ENCODE data around the gene PBXIP1. TPM values are rescaled to one million over a fixed set of nuclear protein-coding genes. Genes with fewer than 3 reads are reported as not detected.

Gene PBXIP1
- total RNA-seq, 2 experiments from 2014 or later, result 23.8 to 37.7 TPM

GRCh38 chr1:154923695-154924094, 32.2 kb downstream of the PBXIP1 start:
- POLR2A ChIA-PET, result no interaction called here
- intact Hi-C loops (cut with micrococcal nuclease; ENCODE audit: unreplicated experiment), result no loop called here
- Histone ChIP-seq H4K20me1 (ENCODE audit: insufficient read depth, low read length) (no peaks in the 10 kb centered on the region), H3K4me3 (ENCODE audit: low read depth, low read length, poor library complexity, severe bottlenecking) (no peak overlapping the region), H3K4me2 (ENCODE audit: low read length) (no peak overlapping the region), H3K9me2 (ENCODE audit: insufficient read depth, low read length) (no peaks in the 10 kb centered on the region), H3K79me2 (ENCODE audit: insufficient read depth, low read depth, low read length) (no peaks in the 10 kb centered on the region), H3K36me3 (ENCODE audit: insufficient read depth, low read length) (peaks cover 67% of the 10 kb centered on the region), H2AFZ (ENCODE audit: low read length) (no peak overlapping the region), H3K4me1 (ENCODE audit: insufficient read depth, low read length, poor library complexity, severe bottlenecking) (no peaks in the 10 kb centered on the region), H3K27ac (ENCODE audit: low read depth, low read length, poor library complexity, severe bottlenecking) (no peak overlapping the region), H3K9me3 (ENCODE audit: low read length) (no peaks in the 10 kb centered on the region)
- no TSS peak for BruUV-seq (replicated peaks)
- CTCF ChIA-PET (ENCODE audit: unreplicated experiment), result interaction anchor here (0.6 kb wide), 1 partner anchor 28 kb away, joined by 6 read pairs; no protein-coding TSS in a partner anchor
- DNase-seq (ENCODE audit: low spot score), result no peak
- no peak for TF ChIP-seq CTCF (conservative IDR thresholded peaks at IDR 0.05; ENCODE audit: low read length)
- no peak for TF ChIP-seq EZH2phosphoT487 (IDR thresholded peaks at IDR 0.05; ENCODE audit: borderline replicate concordance, low read depth, low read length)

- no peaks in the 10 kb centered on the region for H3K79me2 ChIP-seq (ENCODE audit: insufficient read depth, low read depth, low read length)
- DNase-seq (ENCODE audit: low spot score), result no peak
- ChIA-PET POLR2A (no interaction called here), CTCF (ENCODE audit: unreplicated experiment) (interaction anchor here (0.6 kb wide), 1 partner anchor 19 kb away, joined by 3 read pairs; no protein-coding TSS in a partner anchor)
- H3K9me2 ChIP-seq (ENCODE audit: insufficient read depth, low read length), result no peaks in the 10 kb centered on the region
- no peak overlapping the region for H3K4me2 ChIP-seq (ENCODE audit: low read length)
- H3K4me1 ChIP-seq (ENCODE audit: insufficient read depth, low read length, poor library complexity, severe bottlenecking), result no peaks in the 10 kb centered on the region
- no peak for TF ChIP-seq EZH2phosphoT487 (IDR thresholded peaks at IDR 0.05; ENCODE audit: borderline replicate concordance, low read depth, low read length)
- no peak for TF ChIP-seq CTCF (conservative IDR thresholded peaks at IDR 0.05; ENCODE audit: low read length)
- H3K4me3 ChIP-seq (ENCODE audit: low read depth, low read length, poor library complexity, severe bottlenecking), result no peak overlapping the region
- intact Hi-C loops (cut with micrococcal nuclease; ENCODE audit: unreplicated experiment), result no loop called here
- no peak overlapping the region for H3K27ac ChIP-seq (ENCODE audit: low read depth, low read length, poor library complexity, severe bottlenecking)
- H4K20me1 ChIP-seq (ENCODE audit: insufficient read depth, low read length), result no peaks in the 10 kb centered on the region
- H3K36me3 ChIP-seq (ENCODE audit: insufficient read depth, low read length), result peaks cover 14% of the 10 kb centered on the region
- peaks cover 4% of the 10 kb centered on the region; the same call in 1 of the 2 replicates for H3K9me3 ChIP-seq (ENCODE audit: low read length)
- H2AFZ ChIP-seq (ENCODE audit: low read length), result no peak overlapping the region
- BruUV-seq (replicated peaks), result no TSS peak
Measured at GRCh38 chr1:154913273-154913672, 42.6 kb downstream of the PBXIP1 start.

GRCh38 chr1:154912755-154913154, 43.1 kb downstream of the PBXIP1 start:
- Histone ChIP-seq H3K4me2 (ENCODE audit: low read length) (no peak overlapping the region), H3K4me3 (ENCODE audit: low read depth, low read length, poor library complexity, severe bottlenecking) (no peak overlapping the region), H3K9me3 (ENCODE audit: low read length) (peaks cover 4% of the 10 kb centered on the region; the same call in 1 of the 2 replicates), H3K27ac (ENCODE audit: low read depth, low read length, poor library complexity, severe bottlenecking) (no peak overlapping the region), H4K20me1 (ENCODE audit: insufficient read depth, low read length) (no peaks in the 10 kb centered on the region), H3K36me3 (ENCODE audit: insufficient read depth, low read length) (peaks cover 14% of the 10 kb centered on the region), H3K9me2 (ENCODE audit: insufficient read depth, low read length) (no peaks in the 10 kb centered on the region), H2AFZ (ENCODE audit: low read length) (no peak overlapping the region), H3K4me1 (ENCODE audit: insufficient read depth, low read length, poor library complexity, severe bottlenecking) (no peaks in the 10 kb centered on the region), H3K79me2 (ENCODE audit: insufficient read depth, low read depth, low read length) (no peaks in the 10 kb centered on the region)
- no TSS peak for BruUV-seq (replicated peaks)
- ChIA-PET CTCF (ENCODE audit: unreplicated experiment) (no interaction called here), POLR2A (no interaction called here)
- TF ChIP-seq CTCF (conservative IDR thresholded peaks at IDR 0.05; ENCODE audit: low read length) (0 out of 2 replicates have a peak, but pooled peaks have one; percentile 0), EZH2phosphoT487 (IDR thresholded peaks at IDR 0.05; ENCODE audit: borderline replicate concordance, low read depth, low read length) (no peak)
- no peak for DNase-seq (ENCODE audit: low spot score)
- intact Hi-C loops (cut with micrococcal nuclease; ENCODE audit: unreplicated experiment), result no loop called here

Data from OCI-LY7 (cell line).